GM19351 (cell line): Measurements from ENCODE around the gene ARHGAP45.

Source experiments
- ATAC-seq: cut with Tn5 transposase; IDR thresholded peaks from one replicate; pipeline ENCODE4 v1.9.1; 2021; ENCODE audit warnings: mild to moderate bottlenecking, moderate library complexity; ENCODE audit not compliant: unreplicated experiment

Gene ARHGAP45

GRCh38 chr19:1069009-1069779, 2.2 kb downstream of the ARHGAP45 start:
- ATAC-seq = no peak

GRCh38 chr19:1070576-1070930, 3.6 kb downstream of the ARHGAP45 start:
- ATAC-seq = no peak

- no peak for ATAC-seq
Observed at GRCh38 chr19:1070931-1071791, 4.2 kb downstream of the ARHGAP45 start.

- ATAC-seq = no peak
Observed at GRCh38 chr19:1072371-1073015, 5.5 kb downstream of the ARHGAP45 start.

- no peak for ATAC-seq
Observed at GRCh38 chr19:1073063-1073955, 6.3 kb downstream of the ARHGAP45 start.

GRCh38 chr19:1073956-1074517, 7.1 kb downstream of the ARHGAP45 start:
- ATAC-seq = no peak

GRCh38 chr19:1074544-1075283, 7.7 kb downstream of the ARHGAP45 start:
- peak; percentile 55 for ATAC-seq

- no peak for ATAC-seq
Observed at GRCh38 chr19:1076046-1076386, 9.0 kb downstream of the ARHGAP45 start.

GRCh38 chr19:1076951-1077350, 10.0 kb downstream of the ARHGAP45 start:
- ATAC-seq = no peak

GRCh38 chr19:1079566-1080111, 12.7 kb downstream of the ARHGAP45 start:
- ATAC-seq = no peak

GRCh38 chr19:1080360-1081161, 13.6 kb downstream of the ARHGAP45 start:
- no peak for ATAC-seq

GRCh38 chr19:1081301-1082164, 14.6 kb downstream of the ARHGAP45 start:
- ATAC-seq = no peak

- ATAC-seq = no peak
Observed at GRCh38 chr19:1082165-1082927, 15.4 kb downstream of the ARHGAP45 start.

- ATAC-seq = no peak
Observed at GRCh38 chr19:1082928-1083816, 16.2 kb downstream of the ARHGAP45 start.

- no peak for ATAC-seq
Observed at GRCh38 chr19:1084024-1084868, 17.3 kb downstream of the ARHGAP45 start.
